GM15510 (cell line): ENCODE data around the gene FBXO31.

ENCODE experiments used
- POLR2A ChIP-seq: IDR thresholded peaks from 3 replicates; pipeline ENCODE4 v1.6.1; 2011; ENCODE audit warnings: borderline replicate concordance; ENCODE audit not compliant: insufficient read length; ENCODE audit errors: extremely low read depth

The FBXO31 gene

GRCh38 chr16:87361916-87362619 is 21.5 kb downstream of the FBXO31 start:
- no peak for TF ChIP-seq POLR2A

- no peak for TF ChIP-seq POLR2A
Observed at GRCh38 chr16:87360862-87361610, 22.5 kb downstream of the FBXO31 start.

GRCh38 chr16:87359121-87359520 is 24.5 kb downstream of the FBXO31 start:
- no peak for TF ChIP-seq POLR2A

- TF ChIP-seq POLR2A: no peak
Observed at GRCh38 chr16:87358696-87359095, 24.9 kb downstream of the FBXO31 start.

GRCh38 chr16:87358250-87358649 is 25.3 kb downstream of the FBXO31 start:
- no peak for TF ChIP-seq POLR2A

GRCh38 chr16:87356491-87356853 is 27.1 kb downstream of the FBXO31 start:
- no peak for TF ChIP-seq POLR2A

- TF ChIP-seq POLR2A: no peak
Observed at GRCh38 chr16:87353613-87354012, 30.0 kb downstream of the FBXO31 start.

- TF ChIP-seq POLR2A: no peak
Observed at GRCh38 chr16:87352818-87353217, 30.8 kb downstream of the FBXO31 start.

GRCh38 chr16:87351320-87351698 is 32.3 kb downstream of the FBXO31 start:
- TF ChIP-seq POLR2A: no peak

GRCh38 chr16:87350681-87351319 is 32.8 kb downstream of the FBXO31 start:
- no peak for TF ChIP-seq POLR2A

- no peak for TF ChIP-seq POLR2A
Observed at GRCh38 chr16:87350031-87350430, 33.5 kb downstream of the FBXO31 start.

- no peak for TF ChIP-seq POLR2A
Observed at GRCh38 chr16:87348616-87349157, 34.9 kb downstream of the FBXO31 start.

GRCh38 chr16:87347932-87348615 is 35.5 kb downstream of the FBXO31 start:
- no peak for TF ChIP-seq POLR2A

- no peak for TF ChIP-seq POLR2A
Observed at GRCh38 chr16:87346517-87347060, 37.0 kb downstream of the FBXO31 start.
